Hematopoietic multipotent progenitor cell (in vitro differentiated cells): ENCODE measurements around the gene FOXK2. TPM values are rescaled to one million over a fixed set of nuclear protein-coding genes. Genes with fewer than 3 reads are reported as not detected.

ENCODE experiments used
- DNase-seq, 3 donors: peaks; one replicate each; pipeline ENCODE4 v3.0.0-alpha.2; 2011 to 2015; ENCODE audit warnings: low read depth in 2 of 3, low spot score in 2 of 3
- total RNA-seq: library from RNA; depleted of rRNA; stranded (reverse); fragments of >200 nt; gene quantifications from one replicate; pipeline ENCODE4 v1.2.3, GENCODE V29; 2012

The FOXK2 gene
- total RNA-seq, 1 donor = 47.9 TPM

DNA sequence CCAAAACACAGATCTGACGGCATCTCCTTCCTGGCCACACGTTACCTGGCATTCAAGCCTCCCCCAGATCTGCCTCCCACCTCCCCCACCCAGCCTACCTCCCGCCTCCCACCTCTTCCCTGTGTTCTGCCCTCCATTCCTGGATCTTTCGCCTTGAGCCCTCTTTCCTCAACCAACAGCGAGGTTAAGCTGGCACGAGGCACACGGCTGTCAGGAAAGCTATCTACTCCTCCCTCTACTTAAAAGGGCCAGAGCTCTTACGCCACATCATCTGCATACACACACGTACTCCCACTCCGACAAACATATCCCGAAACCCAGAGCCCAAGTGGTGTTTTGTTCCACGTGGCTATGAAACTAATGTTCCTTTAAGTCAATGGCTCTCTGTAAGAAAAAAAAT, 110.7 kb downstream of the FOXK2 start:
- no peak for DNase-seq

DNA sequence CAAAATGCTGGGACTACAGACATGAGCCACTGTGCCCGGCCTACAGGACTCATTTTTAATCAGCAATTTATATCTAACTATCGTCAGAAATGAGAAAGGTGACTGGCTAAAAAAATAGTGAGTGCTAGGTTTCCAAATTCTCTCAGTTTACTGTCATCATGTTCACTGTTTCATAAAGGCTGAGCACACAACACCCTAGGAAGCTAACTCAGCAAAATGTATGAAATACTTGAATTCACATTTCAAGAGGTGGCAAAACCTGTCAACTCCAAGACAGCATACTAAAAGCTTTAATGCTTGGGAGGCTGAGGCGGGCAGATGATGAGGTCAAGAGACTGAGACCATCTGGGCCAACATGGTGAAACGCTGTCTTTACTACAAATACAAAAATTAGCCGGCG, 112.0 kb downstream of the FOXK2 start:
- DNase-seq = no peak

DNA sequence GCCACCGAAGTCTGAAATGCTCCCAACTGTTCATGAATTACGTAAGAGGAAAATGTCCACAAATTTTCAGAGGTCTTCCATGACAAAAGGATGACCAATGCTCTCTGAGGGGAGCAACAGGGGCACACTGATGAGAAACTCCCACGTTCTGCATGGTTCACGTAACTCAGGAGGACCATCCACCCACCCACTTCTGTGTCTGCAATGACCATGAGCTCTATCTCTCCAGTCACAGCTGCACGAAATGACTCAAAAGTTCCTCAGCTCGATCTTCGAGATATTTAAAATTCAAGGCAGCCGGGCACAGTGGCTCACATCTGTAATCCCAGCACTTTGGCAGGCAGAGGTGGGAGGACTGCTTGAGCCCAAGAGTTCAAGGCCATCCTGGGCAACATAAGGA, 112.9 kb downstream of the FOXK2 start:
- no peak for DNase-seq

DNA sequence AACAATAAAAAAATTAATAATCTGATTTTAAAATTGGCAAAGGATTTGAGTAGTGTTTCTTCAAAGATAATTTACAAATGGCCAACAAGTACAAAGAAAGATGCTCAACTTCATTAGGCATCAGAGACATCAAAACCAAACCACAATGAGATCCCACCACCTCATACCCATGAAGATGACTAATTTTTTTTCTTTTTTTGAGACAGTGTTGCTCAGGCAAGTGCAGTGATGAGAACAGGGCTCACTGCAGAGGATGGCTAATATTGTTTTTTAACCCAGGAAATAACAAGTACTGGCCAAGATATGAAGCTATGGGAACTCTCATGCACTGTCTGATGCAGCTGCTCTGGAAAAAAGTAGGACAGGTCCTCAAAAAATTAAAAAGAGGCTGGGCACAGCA, 113.8 kb downstream of the FOXK2 start:
- no peak for DNase-seq

GRCh38 chr17:82636626-82637598, 117.4 kb downstream of the FOXK2 start:
- no peak for DNase-seq

- no peak for DNase-seq
Measured at GRCh38 chr17:82638183-82638773, 118.7 kb downstream of the FOXK2 start.

DNA sequence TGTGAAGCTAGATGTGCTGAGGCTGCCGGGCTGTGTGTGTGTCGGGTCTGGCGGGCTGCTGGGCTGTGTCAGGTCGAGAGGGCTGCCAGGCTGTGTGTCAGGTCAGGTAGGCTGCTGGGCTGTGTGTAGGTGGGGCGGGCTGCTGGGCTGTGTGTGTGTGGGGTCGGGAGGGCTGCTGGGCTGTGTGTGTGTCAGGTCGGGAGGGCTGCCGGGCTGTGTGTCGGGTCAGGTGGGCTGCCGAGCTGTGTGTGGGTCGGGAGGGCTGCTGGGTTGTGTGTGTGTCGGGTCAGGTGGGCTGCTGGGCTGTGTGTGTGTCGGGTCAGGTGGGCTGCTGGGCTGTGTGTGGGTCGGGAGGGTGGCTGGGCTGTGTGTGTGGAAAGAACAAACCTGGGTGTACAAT, 120.1 kb downstream of the FOXK2 start:
- DNase-seq = no peak

- DNase-seq = peak in 2 of 3 donors; percentile 53 to 76
Measured at GRCh38 chr17:82640036-82640435, 120.5 kb downstream of the FOXK2 start.

DNA sequence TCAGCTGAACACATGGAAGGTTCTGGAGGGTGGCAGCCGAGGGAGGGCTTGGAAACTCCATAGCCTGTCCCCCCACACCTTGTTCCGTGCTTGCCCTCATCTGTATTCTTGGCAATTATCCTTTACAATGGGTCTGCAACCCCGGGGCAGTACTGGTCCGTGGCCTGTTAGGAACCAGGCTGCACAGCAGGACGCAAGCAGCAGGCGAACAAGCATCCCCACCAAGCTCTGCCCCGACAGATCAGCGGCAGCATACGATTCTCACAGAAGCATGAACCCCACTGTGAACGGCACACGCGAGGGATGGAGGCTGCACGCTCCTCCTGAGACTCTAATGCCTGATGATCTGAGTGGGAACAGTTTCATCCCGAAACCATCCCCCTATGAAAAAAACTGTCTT, 122.5 kb downstream of the FOXK2 start:
- DNase-seq = no peak

GRCh38 chr17:82644148-82644547, 124.6 kb downstream of the FOXK2 start:
- no peak for DNase-seq

DNA sequence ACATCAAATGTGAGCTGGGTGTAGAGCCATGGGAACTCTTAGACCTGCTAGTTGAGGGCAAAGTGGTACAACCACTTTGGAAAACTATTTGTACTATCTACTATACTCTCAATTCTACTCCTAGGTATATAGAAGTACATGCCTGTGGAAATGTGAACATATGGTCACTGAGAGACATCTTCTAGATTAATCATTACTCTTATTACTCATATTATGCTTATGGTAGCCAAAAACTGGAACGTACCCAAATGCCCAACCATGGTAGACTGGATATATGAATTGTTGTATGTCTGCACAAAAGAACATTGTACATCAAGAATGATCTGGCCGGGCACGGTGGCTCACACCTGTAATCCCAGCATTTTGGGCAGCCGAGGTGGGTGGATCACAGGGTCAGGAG, 126.0 kb downstream of the FOXK2 start:
- no peak for DNase-seq

- peak in 2 of 3 donors; percentile 46 to 50 for DNase-seq
Measured at GRCh38 chr17:82647593-82648164, 128.1 kb downstream of the FOXK2 start.

- peak; percentile 87 to 93 (median 92) for DNase-seq
Measured at GRCh38 chr17:82648165-82648668, 128.7 kb downstream of the FOXK2 start, which contains the start of gene WDR45B. WDR45B (minus strand) TSS chr17:82648444; CDS start chr17:82648340, 104 bp downstream.

GRCh38 chr17:82648742-82649331, 129.3 kb downstream of the FOXK2 start:
- peak; percentile 26 to 48 (median 30) for DNase-seq

DNA sequence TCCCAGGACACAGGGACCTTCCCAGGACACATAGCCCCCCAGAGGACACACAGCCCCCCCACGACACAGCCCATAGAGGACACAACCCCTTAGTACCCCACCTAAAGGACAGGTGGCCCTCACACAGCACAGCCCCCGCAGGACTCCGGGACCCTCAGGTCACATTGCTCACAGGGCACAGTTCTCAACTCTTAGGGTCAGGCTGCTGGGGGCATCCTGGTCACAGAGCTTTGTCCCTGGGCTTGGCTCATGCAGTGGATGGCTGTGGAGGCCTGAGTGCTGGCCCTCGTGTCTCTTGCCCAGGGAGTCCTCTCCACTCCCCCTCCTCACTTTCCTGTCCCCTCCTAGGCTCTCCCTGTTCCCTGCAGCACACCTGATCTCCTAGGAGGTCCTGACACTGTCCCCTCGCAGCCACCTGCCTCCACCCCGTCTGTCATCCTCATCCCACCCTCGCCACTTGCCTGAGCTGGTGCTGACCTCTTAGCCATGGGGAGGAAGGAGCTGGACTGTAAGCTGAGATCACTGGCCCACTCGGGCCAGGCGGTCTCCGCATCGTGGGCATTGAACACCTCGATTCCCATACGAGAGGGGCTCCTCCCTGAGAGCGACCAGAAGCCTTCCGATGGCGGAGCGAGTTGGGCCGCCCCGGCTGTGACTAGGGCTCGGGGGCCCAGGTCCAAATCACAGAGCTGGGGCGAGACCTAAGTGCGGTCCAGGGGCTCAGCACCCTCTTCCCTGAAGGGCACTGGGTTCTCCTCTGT, 130.1 kb downstream of the FOXK2 start:
- no peak for DNase-seq

DNA sequence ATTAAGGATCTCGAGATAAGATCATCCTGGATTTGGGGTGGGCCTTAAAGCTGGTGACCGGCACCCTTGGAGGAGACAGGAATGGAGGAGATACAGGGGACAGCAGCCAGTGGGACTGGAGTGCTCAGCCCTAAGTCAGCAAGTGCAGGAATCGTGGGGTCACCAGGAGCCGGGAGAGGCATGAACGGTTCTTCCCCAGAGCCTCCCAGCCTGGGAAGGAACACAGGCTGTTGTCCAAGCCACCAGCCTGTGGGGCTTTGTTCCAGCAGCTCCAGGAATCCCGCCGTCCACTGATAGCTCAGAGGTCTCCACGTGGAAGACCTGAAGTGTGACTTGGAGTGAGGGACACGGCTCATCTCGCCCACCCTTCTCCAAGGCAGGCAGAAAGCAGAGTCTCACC, 131.2 kb downstream of the FOXK2 start:
- no peak for DNase-seq

DNA sequence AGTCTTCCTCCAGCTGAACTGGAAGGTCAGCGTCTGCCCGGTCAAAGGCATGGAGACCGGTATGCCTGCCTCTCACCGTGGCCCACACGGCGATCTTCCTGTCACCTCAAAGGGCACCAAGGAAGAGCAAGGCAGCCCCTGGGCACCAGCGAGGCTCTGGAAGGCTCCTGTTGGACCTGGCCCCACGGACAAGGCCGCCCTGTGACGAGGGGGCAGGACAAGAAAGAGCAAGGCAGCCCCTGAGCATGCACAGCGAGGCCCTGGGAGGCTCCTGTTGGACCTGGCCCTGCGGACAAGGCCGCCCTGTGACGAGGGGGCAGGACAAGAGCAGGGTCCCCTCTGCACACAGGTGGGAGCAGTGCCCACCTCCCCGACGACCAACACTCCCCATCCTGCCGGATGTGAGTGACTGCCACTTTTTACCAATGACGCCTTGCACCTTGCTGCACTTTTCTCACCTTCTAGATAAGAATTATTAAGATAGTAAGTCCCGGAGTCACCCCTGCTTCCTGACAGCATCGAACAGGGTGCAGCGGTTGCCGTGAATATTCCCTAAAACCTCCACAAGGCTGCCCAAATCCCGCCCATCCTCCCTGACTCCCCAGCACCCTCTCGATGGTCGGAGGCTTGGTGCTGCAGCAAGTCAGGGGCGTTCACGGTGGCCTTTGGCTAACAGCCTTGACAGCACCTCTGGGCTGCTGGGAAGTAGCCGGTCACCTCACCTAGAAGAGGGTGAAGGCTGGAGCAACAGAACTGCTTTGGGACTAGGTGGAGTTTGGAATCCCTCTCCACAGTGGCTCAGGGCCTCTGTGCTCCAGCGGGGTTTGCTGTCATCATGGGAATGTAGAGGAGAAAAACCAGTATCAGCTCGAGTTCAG, 134.4 kb downstream of the FOXK2 start:
- no peak for DNase-seq
